WERI-Rb-1 (cell line): Measurements from ENCODE around the gene PRMT2.

Experiments
- DNase-seq: peaks from one replicate; pipeline ENCODE4 v3.0.0-alpha.2; 2020
- H3K27ac ChIP-seq: fragments of 250-450 bp; sonication (Bioruptor Pico); 2 replicates; pipeline ENCODE4 v1.5.1; 2020; ENCODE audit warnings: mild to moderate bottlenecking, moderate library complexity
- H3K27me3 ChIP-seq: fragments of 250-450 bp; sonication (Bioruptor Pico); 2 replicates; pipeline ENCODE4 v1.5.1; 2021; ENCODE audit warnings: mild to moderate bottlenecking, low read depth, moderate library complexity; ENCODE audit not compliant: insufficient read depth, severe bottlenecking
- H3K36me3 ChIP-seq: fragments of 250-450 bp; sonication (Bioruptor Pico); 2 replicates; pipeline ENCODE4 v1.5.1; 2020; ENCODE audit warnings: mild to moderate bottlenecking, moderate library complexity
- H3K4me3 ChIP-seq: 2 replicates; pipeline ENCODE4 v1.5.1; 2011; ENCODE audit warnings: low read depth, mild to moderate bottlenecking, control low read depth, low read length
- H3K9me3 ChIP-seq: fragments of 250-450 bp; sonication (Bioruptor Pico); 2 replicates; pipeline ENCODE4 v1.5.1; 2021; ENCODE audit warnings: mild to moderate bottlenecking, moderate library complexity; ENCODE audit not compliant: severe bottlenecking
- TF ChIP-seq, protein P1 (sequence below): IDR thresholded peaks from 2 replicates; pipeline ENCODE4 v1.5.1; 2011; ENCODE audit warnings: low read depth, mild to moderate bottlenecking, control low read depth, inconsistent platforms, low read length

PRMT2 gene

DNA sequence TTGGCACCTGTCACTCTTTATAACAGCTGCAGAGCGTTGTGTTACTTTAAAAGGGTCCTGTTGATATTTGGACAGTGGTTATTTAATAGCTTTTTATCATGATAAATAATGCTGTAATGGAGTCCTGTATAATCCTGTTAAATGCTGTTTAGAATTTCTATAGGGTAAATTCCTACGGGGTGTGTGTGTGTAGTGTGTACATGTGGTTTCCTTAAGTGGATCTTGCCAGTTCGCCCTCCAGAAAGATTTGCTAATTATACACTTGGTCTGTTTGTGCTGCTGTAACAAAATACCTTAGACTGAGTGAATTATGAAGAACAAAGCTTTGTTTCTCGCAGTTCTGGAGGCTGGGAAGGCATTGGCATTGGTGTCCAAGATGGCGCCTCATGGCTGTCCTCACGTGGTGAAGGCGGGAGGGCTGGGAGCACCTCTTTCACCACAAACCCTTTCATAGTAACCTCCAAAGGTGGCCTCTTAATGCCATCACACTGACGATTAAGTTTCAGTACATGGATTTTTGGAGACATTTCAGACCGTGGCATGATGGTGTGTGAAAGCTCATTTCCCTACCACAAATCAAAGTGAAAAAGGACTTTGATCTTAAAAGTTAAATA, 11.2 kb downstream of the PRMT2 start:
- H3K4me3 ChIP-seq, result no peak overlapping the region
- H3K27me3 ChIP-seq, result no peaks in the 10 kb centered on the region
- no peak overlapping the region for H3K27ac ChIP-seq
- H3K36me3 ChIP-seq, result peaks cover 69% of the 10 kb centered on the region
- DNase-seq, result no peak
- TF ChIP-seq, protein P1, sequence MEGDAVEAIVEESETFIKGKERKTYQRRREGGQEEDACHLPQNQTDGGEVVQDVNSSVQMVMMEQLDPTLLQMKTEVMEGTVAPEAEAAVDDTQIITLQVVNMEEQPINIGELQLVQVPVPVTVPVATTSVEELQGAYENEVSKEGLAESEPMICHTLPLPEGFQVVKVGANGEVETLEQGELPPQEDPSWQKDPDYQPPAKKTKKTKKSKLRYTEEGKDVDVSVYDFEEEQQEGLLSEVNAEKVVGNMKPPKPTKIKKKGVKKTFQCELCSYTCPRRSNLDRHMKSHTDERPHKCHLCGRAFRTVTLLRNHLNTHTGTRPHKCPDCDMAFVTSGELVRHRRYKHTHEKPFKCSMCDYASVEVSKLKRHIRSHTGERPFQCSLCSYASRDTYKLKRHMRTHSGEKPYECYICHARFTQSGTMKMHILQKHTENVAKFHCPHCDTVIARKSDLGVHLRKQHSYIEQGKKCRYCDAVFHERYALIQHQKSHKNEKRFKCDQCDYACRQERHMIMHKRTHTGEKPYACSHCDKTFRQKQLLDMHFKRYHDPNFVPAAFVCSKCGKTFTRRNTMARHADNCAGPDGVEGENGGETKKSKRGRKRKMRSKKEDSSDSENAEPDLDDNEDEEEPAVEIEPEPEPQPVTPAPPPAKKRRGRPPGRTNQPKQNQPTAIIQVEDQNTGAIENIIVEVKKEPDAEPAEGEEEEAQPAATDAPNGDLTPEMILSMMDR, result no peak
- H3K9me3 ChIP-seq, result no peaks in the 10 kb centered on the region

DNA sequence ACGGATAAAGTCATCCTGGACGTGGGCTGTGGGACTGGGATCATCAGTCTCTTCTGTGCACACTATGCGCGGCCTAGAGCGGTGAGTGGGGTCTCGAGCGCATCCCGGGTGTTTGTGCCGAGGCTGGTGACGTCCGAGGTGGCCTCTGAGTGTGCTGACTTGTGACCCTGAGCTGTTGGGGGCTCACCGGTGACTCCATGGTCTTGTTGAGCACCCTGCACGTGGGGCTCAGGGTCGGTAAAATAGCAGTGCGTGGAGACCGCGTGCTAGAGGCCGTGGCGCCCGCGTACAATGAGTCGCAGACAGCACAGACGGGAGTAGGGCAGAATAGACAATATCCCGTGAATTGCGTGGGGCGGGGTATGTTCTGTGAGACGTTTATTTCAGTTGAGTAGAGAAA, 13.1 kb downstream of the PRMT2 start:
- DNase-seq, result no peak
- no peaks in the 10 kb centered on the region for H3K27me3 ChIP-seq
- H3K27ac ChIP-seq, result no peak overlapping the region
- no peaks in the 10 kb centered on the region for H3K9me3 ChIP-seq
- no peak overlapping the region for H3K4me3 ChIP-seq
- TF ChIP-seq, protein P1, result no peak
- peaks cover 83% of the 10 kb centered on the region for H3K36me3 ChIP-seq

DNA sequence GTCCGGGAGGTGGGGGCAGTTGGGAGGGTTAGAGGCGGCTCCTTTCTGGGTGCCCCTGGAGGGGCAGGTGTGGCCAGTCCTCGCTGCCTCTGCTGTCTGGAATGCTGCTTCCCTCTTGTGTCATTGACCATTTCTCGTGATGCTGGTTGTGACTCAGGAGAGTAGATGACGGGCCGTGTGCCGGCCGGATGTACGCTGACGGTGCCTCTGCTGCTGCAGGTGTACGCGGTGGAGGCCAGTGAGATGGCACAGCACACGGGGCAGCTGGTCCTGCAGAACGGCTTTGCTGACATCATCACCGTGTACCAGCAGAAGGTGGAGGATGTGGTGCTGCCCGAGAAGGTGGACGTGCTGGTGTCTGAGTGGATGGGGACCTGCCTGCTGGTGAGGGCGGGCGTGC, 13.9 kb downstream of the PRMT2 start:
- Histone ChIP-seq H3K4me3 (no peak overlapping the region), H3K9me3 (no peaks in the 10 kb centered on the region), H3K36me3 (peaks cover 83% of the 10 kb centered on the region), H3K27ac (no peak overlapping the region), H3K27me3 (no peaks in the 10 kb centered on the region)
- DNase-seq, result no peak
- TF ChIP-seq, protein P1, result no peak

GRCh38 chr21:46650476-46651098, 15.1 kb downstream of the PRMT2 start:
- TF ChIP-seq, protein P1, result no peak
- peaks cover 85% of the 10 kb centered on the region for H3K36me3 ChIP-seq
- no peak for DNase-seq

DNA sequence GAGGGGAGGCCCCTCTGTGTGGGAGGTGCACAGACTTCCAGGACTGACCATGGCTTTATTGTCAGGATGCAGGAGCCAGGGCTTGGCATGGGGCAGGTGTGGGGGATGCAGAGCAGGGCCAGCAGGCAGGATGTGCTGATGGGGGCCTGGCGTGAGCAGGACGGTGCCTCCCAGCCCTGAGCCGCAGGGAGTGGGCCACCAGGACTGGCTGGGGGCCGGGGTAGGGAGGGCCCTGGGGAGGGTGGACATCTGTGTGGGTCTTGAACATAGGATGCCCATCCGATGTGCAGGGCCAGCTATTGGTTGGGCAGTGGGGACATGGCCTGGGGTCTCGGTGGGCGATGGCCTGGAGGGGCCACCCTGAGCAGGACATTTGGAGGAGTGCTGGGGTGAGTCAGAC, 15.6 kb downstream of the PRMT2 start:
- H3K4me3 ChIP-seq, result no peak overlapping the region
- peaks cover 5% of the 10 kb centered on the region for H3K9me3 ChIP-seq
- H3K27ac ChIP-seq, result no peak overlapping the region
- peaks cover 83% of the 10 kb centered on the region for H3K36me3 ChIP-seq
- TF ChIP-seq, protein P1, result no peak
- H3K27me3 ChIP-seq, result no peaks in the 10 kb centered on the region
- DNase-seq, result no peak

More at GRCh38 chr21:46650476-46651098, 15.1 kb downstream of the PRMT2 start:
- Histone ChIP-seq H3K27ac (no peak overlapping the region), H3K27me3 (no peaks in the 10 kb centered on the region), H3K4me3 (no peak overlapping the region), H3K9me3 (peaks cover 5% of the 10 kb centered on the region)
